Peyer's patch (tissue), 4 donors: ENCODE results near the gene LEKR1. TPM values are rescaled to one million over a fixed set of nuclear protein-coding genes. Genes with fewer than 3 reads are reported as not detected.

Source experiments
- DNase-seq, 3 donors: peaks; one replicate each; pipeline ENCODE4 v3.0.0-alpha.2; 2017 to 2019
- H3K27ac ChIP-seq, 4 donors: fragments of 200-600 bp; sonication (generic); one replicate each; pipeline ENCODE4 v1.5.1; 2016 to 2019
- H3K27me3 ChIP-seq, 2 donors: fragments of 200-600 bp; sonication (generic); one replicate each; pipeline ENCODE4 v1.5.1; 2019
- H3K36me3 ChIP-seq, 3 donors: fragments of 200-600 bp; sonication (generic); one replicate each; pipeline ENCODE4 v1.5.1; 2016 to 2019
- H3K4me1 ChIP-seq, 4 donors: fragments of 200-600 bp; sonication (generic); one replicate each; pipeline ENCODE4 v1.5.1; 2016 to 2019
- H3K4me3 ChIP-seq, 4 donors: fragments of 200-600 bp; sonication (generic); 1 replicate in 3 of 4; 2 replicates in 1 of 4; pipeline ENCODE4 v1.5.1; 2016 to 2019; ENCODE audit warnings: mild to moderate bottlenecking in 1 of 4
- H3K9me3 ChIP-seq, 4 donors: fragments of 200-600 bp; sonication (generic); one replicate each; pipeline ENCODE4 v1.5.1; 2016 to 2019; ENCODE audit warnings: mild to moderate bottlenecking in 1 of 4
- CTCF ChIP-seq, 6 experiments: fragments of 450-650 bp in 4 of 6; fragments of 200-600 bp in 2 of 6; sonication (generic) in 1 of 6; IDR thresholded peaks; one replicate each; pipeline ENCODE4 v1.5.1; 2017 to 2019; ENCODE audit warnings: antibody characterized with exemption in 6 of 6, mild to moderate bottlenecking in 3 of 6, moderate library complexity in 1 of 6
- POLR2A ChIP-seq, 2 donors: fragments of 450-650 bp; IDR thresholded peaks; one replicate each; pipeline ENCODE4 v1.5.1; 2017; ENCODE audit warnings: antibody characterized with exemption in 2 of 2, mild to moderate bottlenecking in 2 of 2, moderate library complexity in 2 of 2
- total RNA-seq, 4 donors: library from RNA; depleted of rRNA; stranded (reverse); fragments of >200 nt; gene quantifications; one replicate each; pipeline ENCODE4 v1.1.0, GENCODE V29; 2016

LEKR1 gene
- total RNA-seq, 4 donors from 2014 or later = 0.85 to 9.1 (median 0.94) TPM; not detected in 1

- Histone ChIP-seq H3K4me1 (no peaks in the 10 kb centered on the region), H3K9me3 (no peaks in the 10 kb centered on the region), H3K4me3 (no peak overlapping the region), H3K36me3 (no peaks in the 10 kb centered on the region), H3K27ac (no peak overlapping the region), H3K27me3 (no peaks in the 10 kb centered on the region)
- TF ChIP-seq POLR2A (IDR thresholded peaks at IDR 0.05) (no peak), CTCF (IDR thresholded peaks at IDR 0.05) (no peak)
- DNase-seq = no peak
Observed at GRCh38 chr3:157042226-157042625, 216.1 kb downstream of the LEKR1 start.

- Histone ChIP-seq H3K9me3 (no peaks in the 10 kb centered on the region), H3K27me3 (no peaks in the 10 kb centered on the region), H3K4me1 (no peaks in the 10 kb centered on the region), H3K27ac (no peak overlapping the region), H3K36me3 (no peaks in the 10 kb centered on the region), H3K4me3 (no peak overlapping the region)
- no peak for DNase-seq
- TF ChIP-seq CTCF (IDR thresholded peaks at IDR 0.05) (no peak), POLR2A (IDR thresholded peaks at IDR 0.05) (no peak)
Observed at GRCh38 chr3:157043771-157044170, 217.6 kb downstream of the LEKR1 start.

- H3K4me3 ChIP-seq = no peak overlapping the region
- DNase-seq = no peak
- no peaks in the 10 kb centered on the region for H3K27me3 ChIP-seq
- no peak for TF ChIP-seq POLR2A (IDR thresholded peaks at IDR 0.05)
- no peak for TF ChIP-seq CTCF (IDR thresholded peaks at IDR 0.05)
- no peaks in the 10 kb centered on the region for H3K9me3 ChIP-seq
- H3K36me3 ChIP-seq = no peaks in the 10 kb centered on the region
- no peaks in the 10 kb centered on the region for H3K4me1 ChIP-seq
- H3K27ac ChIP-seq = peak overlapping the region in 1 of 4 donors; percentile 6
Observed at GRCh38 chr3:157045238-157045850, 219.2 kb downstream of the LEKR1 start.

GRCh38 chr3:157046520-157046919, 220.4 kb downstream of the LEKR1 start:
- TF ChIP-seq POLR2A (IDR thresholded peaks at IDR 0.05) (no peak), CTCF (IDR thresholded peaks at IDR 0.05) (no peak)
- H3K36me3 ChIP-seq = no peaks in the 10 kb centered on the region
- H3K27ac ChIP-seq = no peak overlapping the region
- DNase-seq = no peak
- no peaks in the 10 kb centered on the region for H3K27me3 ChIP-seq
- no peak overlapping the region for H3K4me3 ChIP-seq
- H3K9me3 ChIP-seq = no peaks in the 10 kb centered on the region
- H3K4me1 ChIP-seq = no peaks in the 10 kb centered on the region

- H3K27me3 ChIP-seq = no peaks in the 10 kb centered on the region
- TF ChIP-seq CTCF (IDR thresholded peaks at IDR 0.05) (no peak), POLR2A (IDR thresholded peaks at IDR 0.05) (no peak)
- no peaks in the 10 kb centered on the region for H3K4me1 ChIP-seq
- H3K27ac ChIP-seq = no peak overlapping the region
- no peaks in the 10 kb centered on the region for H3K36me3 ChIP-seq
- H3K9me3 ChIP-seq = no peaks in the 10 kb centered on the region
- DNase-seq = no peak
- H3K4me3 ChIP-seq = no peak overlapping the region
Observed at GRCh38 chr3:157051055-157051454, 224.9 kb downstream of the LEKR1 start.

GRCh38 chr3:157051591-157051990, 225.4 kb downstream of the LEKR1 start:
- Histone ChIP-seq H3K27ac (no peak overlapping the region), H3K4me3 (no peak overlapping the region), H3K9me3 (no peaks in the 10 kb centered on the region), H3K36me3 (no peaks in the 10 kb centered on the region), H3K27me3 (no peaks in the 10 kb centered on the region), H3K4me1 (no peaks in the 10 kb centered on the region)
- no peak for TF ChIP-seq CTCF (IDR thresholded peaks at IDR 0.05)
- TF ChIP-seq POLR2A (IDR thresholded peaks at IDR 0.05) = no peak
- DNase-seq = no peak
